AG20443 (cell line): ENCODE results near the gene PEAR1.

Experiments
- DNase-seq: peaks from one replicate; pipeline ENCODE4 v3.0.0; 2012; ENCODE audit warnings: low spot score, mixed read lengths

The PEAR1 gene

DNA sequence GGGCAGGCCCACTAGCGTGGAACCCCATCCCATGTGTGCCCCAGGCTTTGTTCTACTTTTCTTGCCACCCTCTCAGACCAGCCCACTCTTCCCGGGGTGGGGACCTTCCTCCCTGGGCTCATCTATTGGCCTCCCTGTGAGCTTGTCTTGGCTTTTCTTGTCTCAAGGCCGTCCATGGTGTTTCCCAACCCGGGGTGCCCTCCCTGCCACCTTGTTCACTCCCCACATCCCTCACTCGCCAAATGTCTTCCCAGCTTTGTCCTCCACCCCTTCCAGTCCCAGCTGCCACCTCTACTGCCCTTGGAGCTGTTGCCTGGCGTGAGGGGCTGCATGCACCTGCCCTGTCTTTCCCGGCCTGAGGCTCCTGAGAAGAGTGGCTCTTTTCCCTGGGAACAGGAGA, 45.3 kb downstream of the PEAR1 start:
- DNase-seq = no peak

DNA sequence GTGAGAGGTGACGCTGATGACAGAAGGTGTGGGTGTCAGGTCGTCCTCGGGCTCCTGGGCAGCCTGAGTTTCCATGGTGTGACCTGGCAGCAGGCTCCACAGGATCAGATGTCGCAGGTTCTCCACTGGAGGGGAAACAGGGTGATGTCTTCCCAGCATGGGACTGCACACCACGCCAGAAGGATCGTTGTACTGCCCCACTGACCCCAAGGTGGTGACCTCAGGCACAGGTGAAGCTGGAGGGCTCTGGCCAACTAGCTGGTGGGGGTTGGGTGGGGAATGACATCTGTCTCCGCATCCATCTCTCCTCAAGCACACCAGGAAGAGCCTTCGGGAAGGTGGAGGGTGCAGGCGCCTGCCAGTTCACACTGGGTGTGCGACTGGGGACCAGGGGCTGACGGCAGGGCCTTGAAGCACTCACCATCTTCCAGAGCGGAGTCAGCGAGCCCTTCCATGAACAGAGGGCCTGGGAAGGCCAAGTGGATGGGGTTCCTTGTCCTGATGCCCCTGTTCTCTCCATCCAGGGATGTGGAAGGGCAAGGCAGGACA, 46.3 kb downstream of the PEAR1 start:
- no peak for DNase-seq

DNA sequence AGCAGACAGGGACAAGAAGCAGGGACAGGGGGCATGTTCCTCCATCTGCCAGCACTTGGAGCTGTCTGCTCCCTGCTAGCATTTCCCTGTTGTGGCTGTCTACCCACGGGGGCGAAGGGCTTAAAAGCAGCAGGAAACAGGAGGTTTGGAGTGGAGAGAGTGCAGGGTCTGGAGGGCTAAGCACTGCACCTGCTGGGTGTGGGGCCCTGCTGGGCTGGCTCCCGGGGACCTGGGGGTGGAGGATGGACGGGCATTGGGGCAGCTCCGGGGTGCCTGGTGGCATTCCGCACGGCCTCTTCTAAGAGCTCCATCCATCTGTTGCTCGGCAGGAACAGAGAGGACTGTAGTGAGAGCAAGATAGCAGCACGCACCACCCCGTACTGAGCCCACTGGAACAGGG, 48.2 kb downstream of the PEAR1 start:
- no peak for DNase-seq

DNA sequence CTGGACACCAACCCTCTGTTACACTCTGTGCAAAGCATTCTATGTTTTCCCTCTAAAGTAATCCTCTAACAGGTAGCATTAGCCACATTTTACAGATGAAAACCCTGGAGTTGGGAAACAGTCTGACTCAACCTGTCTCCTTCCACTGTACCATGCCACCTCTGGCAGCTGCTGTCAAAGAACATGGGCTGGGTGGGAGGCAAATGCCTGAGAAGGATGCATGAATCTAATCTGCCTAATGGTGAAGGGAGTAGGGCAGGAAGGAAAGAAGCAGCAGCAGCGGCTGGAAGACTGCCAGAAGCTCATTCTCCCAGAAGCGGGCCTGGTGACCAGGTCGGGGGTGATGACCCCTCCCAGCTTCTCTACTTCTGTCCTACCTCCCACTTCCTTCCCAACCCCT, 48.7 kb downstream of the PEAR1 start:
- DNase-seq = no peak

DNA sequence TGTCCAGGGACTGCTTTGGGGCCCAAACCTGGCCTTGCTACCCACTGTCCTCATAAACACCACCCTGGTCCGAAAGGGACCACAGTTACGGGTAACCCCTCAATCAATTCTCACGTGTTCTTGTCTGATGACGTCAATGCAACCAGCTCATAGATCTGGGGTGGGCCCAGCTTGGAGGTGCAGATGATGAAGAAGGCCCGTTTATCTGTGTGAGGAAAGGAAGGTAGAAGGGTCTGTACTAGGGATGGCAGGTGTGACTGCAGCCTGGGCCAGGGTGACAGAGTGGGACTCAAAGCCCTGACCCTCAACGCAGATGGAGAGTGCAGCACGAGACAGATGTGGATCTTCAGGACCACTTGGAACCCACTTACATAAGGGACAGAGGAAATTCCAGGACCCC, 49.1 kb downstream of the PEAR1 start:
- DNase-seq = no peak

DNA sequence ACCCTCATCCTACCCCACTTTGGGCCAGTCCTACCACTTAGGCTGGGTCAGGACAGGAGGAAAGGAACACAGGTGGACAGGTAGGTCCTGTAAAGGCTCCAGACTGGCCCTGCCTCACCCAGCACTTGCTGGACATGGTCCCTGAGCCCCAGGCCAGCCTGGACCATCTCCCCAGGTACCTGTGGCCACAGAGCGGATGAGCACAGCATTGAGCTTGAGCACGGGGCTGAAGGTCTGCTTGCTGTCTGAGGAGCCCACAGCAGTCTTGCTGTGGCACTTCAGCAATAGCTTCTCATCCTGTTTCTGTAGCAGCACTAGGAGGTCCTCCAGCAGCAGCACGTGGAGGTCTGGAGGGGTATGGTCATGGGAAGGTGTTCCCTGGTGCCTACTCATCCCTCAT, 50.2 kb downstream of the PEAR1 start:
- no peak for DNase-seq

DNA sequence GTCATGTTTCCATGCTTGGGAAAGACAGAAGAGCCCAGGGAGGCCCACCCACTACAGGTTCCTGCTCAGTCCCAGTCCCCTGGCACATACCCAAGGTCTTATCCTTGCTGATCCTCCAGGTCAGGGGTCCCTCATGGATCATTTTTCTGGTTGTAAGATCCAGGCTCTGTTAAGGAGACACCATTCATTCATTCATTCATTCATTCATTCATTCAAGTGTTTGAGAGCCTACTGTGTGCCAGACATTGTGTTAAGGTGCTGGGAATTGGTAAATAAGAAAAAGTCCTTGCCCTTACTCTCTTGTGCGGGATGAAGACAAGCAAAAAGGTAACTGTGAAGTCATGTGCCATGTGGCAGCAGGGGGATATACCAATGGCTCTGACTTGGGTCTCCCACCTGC, 50.8 kb downstream of the PEAR1 start:
- DNase-seq = no peak

DNA sequence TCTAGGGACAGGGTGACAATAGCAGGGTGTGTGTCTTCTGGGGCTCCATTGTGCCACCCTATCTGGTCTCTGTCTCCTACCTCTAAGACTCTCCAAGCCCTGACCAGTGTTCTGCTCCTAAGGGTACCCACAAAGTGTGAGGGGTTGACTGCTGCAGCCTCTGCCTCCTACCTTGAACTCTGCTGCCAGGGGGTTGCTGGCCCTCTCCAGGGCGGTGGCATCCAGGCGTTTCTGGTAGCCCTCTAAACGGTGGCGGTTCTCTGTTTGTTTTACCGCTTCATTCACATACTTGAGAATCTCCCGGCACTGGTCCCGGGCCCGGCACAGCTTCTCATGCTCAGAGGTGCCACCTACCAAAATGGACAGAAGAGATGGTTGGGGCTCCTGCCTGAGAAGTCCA, 51.3 kb downstream of the PEAR1 start:
- no peak for DNase-seq

DNA sequence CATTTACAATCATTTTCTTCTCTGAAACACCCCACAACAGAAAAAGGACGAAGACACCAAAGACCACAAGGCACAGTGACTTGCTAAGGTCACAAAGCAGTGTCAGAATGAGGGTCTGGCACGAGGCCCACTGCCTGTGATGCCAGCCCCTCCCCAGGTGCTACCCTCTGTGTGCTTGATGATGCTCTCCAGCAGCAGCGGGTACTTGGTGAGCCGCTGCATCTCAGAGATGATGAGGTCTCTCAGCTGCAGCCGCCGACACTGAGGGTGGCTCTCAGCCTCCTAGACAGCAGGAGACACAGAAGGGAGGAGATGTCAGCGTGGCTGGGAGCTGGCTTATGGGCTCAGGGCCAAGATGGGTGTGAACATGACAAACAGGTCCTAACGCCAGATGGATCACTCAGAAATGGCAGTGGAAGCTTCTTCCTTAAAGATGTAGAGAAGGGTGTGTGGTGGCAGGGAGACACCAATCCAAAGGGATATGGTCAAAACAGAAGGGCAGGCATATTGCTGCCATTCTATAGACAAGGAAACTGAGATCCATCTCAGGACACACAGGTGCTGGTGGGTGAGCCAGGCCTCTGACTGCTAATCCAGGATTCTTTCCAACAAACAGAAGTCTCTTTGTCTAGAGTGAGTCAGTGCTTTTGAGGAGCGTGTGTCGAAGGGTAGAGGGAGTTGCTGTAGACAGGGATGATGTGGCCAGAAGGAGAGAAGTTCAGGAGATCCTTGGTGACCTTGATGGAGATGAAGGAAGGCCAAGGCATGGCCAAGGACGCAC, 52.6 kb downstream of the PEAR1 start:
- DNase-seq = no peak

DNA sequence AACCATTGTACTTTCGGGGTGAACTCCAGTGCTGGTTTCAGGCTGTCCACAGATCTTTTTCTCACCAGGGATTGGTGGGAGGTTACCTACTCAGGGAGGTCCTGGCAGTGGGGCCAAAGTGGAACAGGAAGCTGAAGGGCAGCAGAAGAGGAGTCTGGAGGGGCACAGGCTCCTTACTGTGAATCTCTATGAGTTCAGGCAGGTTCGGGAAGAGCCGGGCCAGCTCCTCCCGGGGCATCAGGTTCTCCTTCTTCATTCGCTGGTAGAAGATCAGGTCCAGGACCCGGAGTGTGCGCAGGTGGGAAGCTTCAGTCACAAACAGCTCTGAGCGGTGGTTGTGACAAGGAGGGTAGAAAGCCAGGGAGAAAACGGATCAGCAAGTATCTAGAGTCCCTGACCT, 53.6 kb downstream of the PEAR1 start:
- no peak for DNase-seq

DNA sequence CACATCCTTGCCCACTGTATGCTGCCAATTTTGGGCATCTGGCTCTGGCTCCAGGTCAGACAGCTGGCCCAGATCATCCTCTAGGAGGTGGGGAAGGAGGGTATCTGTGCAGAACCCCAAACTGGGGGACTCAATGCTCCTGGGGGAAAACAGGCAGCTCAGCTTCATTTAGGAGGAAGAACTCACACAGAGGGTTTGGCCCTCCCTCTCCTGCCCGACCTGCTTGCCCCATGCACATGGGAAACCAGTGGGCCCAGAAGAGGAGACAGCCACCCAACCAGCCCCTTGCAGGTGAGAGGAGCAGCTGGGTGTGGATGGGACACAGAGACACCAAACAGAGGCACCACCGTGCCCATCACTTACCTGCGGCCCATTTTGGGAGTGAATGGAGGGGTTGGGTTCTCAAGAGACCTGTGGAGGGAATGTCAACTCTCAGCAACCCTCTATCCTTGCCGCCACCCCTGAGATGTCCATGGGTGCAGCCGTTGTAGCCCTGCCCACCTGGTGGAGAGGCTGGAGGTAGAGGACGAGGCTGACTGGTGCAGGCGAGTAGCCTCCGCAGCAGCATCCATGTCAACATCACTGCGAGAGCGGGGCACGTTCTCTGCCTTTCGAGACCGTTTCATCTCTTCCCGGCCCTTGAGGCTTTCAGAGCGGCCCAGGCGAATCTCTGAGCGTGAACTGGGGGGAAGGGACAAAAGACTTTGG, 54.5 kb downstream of the PEAR1 start:
- DNase-seq = no peak

DNA sequence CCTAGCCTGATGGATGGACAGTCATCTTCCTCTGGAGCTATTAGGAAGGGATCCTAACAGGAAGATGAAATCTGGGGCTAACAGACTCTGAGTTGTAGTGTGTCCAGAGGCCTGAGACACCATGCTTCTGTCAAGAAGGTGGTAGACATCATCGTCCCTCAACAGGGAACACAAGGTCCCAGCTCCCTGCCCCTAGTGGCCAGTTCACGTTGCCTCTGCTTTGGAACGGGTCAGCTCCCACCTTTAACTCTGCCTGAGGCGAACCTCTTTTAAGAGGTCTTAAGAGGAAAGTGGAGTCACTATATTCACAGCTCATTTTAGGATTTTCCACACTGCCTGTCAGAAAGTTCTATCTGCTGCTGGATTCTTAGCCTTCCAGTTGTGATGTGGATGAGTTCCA, 55.2 kb downstream of the PEAR1 start:
- no peak for DNase-seq

DNA sequence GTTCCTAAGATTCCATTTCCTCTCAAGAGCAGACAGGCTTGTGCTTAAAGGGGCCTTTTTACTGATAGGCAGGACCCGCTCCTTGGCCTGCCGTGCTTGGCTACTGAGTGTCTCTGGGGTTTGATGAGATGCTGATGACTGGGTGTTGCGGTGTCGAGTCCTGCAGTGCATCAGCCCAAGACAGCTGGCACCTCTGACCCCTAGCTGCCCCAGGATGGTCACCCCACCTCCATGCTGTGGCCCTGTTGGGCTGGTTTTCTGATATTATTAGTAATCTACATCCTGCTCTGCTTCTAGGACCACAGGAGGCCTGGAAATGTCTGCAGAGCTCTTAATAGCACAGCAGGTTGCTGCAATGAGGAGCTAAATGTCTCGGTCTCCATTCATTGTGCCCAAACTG, 55.6 kb downstream of the PEAR1 start:
- DNase-seq = no peak

DNA sequence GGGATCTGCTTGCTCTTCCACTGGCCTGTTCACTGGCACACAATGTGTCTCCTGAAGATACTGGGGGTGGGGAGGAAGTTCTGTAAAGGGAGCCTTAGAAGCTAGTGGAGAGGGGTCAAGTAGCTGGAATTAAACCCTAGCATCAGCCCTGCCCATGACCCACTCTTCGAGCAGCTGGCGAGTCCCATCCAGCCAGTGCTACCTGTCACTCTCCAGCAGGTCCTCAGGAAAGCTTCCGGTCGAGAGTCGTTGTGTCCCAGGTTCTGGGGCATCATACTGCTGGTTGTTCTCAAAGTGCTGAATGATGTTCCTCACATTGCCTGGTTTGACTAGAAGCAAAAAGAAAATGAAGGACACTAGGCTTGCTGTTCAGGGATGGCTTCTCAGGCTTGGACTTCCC, 57.9 kb downstream of the PEAR1 start:
- DNase-seq = no peak

DNA sequence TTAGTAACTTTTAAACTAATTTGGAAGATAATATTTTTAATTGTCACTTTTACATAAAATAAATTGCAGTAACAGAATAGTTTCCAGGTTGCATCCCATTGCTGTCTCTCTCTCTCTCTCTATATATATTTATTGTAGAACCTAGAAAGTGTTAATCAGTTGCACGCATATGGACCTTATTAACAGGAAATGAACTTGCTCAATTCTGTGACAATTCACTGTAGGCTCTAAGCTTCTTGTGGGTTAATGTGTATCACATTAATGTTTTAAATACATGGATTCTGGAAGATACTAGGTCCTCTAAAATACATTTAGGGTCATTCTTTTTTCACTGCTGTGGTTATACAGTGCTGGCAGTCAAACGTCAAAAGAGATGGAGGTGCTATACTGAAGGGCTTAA, 60.1 kb downstream of the PEAR1 start:
- no peak for DNase-seq

DNA sequence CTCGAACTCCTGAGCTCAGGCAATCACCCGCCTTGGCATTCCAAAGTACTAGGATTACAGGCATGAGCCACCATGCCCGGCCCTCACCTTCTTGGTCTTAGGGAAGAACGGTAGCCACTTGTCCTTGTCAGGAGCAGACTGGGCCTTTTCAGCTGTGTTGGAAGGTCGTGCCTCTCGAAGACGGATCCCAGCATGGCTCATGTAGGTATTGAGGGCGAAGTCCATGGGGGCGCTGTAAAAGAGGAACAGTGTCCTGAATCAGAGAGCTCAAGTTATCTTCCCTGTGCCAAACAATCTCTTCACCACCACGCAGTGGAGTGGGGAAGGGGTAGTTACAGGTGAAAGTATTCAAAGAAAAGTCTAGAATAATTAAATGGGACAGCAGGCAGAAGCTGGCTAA, 62.8 kb downstream of the PEAR1 start:
- DNase-seq = no peak

DNA sequence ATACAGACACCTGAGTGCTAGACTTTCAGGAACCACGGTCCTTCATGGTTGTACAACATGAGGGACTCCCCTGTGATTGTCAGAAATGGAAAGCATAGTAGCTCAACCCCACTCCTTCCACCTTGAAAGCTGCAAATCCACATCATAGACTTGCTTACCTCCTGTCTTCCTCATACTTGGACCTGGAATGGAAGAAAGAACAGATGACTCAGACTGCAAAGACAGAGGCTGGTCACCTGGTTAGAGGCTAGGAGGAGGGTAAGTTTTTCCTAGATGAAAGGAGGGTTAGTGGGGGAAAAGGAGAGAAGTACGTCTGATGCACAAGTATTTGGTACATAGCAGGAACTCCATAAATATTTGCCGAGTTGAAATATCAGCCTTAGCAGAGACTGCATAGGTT, 64.1 kb downstream of the PEAR1 start:
- DNase-seq = no peak

DNA sequence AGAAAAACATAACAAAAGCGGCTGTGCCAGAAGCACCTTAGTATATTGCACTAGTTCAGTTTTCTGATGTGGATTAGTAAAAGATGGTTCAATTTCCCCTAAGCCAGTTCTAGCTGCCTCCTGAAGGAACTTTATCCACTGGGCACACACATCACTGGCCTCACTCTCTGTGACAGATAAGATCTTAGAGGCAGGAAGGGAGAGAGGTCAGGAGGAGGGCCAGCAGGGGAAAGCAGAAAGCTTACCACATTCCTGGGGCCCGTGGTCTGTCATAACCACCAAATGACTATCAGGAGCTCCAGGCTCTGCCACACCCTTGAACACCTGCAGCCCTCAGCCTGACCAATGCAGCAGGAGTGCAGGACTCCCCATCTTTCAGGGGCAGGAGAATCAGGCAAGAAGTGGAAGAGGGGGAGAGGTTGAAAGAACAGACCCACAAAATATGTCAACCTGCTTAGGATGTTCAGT, 64.8 kb downstream of the PEAR1 start:
- no peak for DNase-seq

DNA sequence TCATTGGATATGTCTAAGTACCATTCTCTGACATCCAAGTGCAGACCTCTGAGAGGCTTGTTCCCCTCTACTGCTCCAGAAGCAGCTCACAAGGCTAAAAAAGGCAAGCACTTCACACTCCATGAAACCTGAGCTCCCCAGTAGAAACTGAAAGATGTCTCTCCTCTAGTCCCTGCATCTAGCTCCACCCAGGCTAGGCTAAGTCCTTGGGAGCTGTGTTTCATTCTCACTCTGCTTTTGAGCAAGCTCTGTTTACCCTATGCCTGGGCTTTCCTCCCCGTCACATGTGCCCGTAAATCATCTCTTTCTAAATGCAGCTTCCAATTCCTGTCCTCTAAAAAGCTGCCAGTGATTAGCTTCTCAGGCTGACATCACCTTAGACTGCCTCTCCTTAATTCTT, 65.9 kb downstream of the PEAR1 start:
- no peak for DNase-seq

DNA sequence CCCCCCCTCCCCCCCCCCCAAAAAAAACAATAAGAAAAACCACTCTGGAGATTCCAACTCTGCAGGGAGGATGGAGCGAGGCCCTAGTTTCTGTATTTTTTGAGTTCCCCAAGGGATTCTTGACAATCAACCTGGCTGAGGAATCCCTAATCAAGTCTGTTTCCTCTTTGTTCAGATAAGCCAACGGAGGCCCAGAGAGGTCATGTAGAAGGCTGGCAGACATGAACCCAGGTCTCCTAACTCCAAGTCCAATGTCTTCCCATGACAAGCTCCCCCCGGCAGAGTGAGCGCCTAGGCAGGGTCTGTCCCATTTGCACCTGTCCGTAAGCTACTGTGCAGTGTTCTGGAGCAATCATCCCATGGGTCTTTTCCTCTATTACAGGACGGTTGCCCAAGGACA, 66.4 kb downstream of the PEAR1 start:
- DNase-seq = no peak

DNA sequence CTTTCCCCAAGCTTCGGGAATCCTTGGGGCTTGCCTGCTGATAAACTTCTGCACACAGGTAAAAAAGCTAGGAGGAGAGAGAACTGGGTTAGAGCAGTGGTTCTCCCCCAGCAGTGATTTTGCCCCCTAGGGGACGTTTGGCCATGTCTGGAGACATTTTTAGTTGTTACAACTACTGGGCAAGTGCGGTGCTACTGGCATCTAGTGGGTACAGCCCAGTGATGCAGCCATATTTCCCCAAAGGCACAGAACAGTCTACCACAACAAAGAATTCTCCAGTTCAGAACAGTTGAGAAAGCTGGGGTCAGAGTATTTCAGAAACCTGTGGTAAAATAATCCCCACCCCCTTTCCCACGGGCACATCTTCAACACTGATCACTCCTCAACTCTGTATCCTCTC, 68.2 kb downstream of the PEAR1 start:
- no peak for DNase-seq

DNA sequence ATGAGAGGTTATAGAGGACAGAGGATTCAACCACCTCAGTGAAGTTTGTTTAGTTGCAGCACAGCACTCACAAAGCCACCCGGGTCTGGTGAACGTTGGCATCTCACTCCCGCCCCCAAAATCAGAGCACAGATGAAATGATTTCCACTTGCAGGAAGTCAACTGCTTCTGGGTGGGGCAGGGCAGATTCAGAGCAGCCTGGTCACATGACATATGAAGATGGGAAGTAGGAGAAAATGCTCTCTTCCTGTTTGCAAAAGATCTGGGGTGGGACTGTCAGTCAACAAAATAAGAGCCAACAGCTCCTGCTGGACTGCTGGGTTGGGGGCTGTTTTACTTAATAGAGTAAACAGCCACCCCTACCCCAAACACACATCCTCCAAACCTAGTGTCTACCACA, 70.1 kb downstream of the PEAR1 start:
- DNase-seq = no peak

DNA sequence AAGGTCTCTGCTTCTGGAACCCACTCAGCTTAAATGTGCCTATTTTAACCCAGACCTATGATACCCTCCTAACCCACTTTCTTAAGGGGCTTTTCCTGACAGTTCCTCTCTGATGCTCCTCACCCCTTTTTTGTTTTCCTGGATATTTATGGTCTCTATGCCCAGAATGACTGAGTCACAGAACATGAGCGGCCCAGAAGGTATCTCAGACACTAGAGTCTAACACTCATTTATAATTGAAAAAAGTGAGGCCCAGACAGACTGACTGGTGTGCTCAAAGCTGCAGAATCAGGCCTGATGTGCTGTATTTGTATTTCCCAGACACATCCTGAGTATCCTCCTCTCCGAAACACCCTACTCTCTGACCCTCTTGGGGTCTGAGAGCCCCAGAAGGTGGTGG, 70.9 kb downstream of the PEAR1 start:
- peak; percentile 28 for DNase-seq
